ENCODE results near the gene CAMTA1. TPM values are rescaled to one million over a fixed set of nuclear protein-coding genes. Genes with fewer than 3 reads are reported as not detected.

The CAMTA1 gene
- total RNA-seq, 1 experiment from 2014 or later = 69.5 TPM

- CTCF ChIA-PET = no interaction called here
- Histone ChIP-seq H3K27me3 (ENCODE audit: insufficient read depth, low read length) (no peaks in the 10 kb centered on the region), H3K36me3 (ENCODE audit: control insufficient read depth in 1 of 2, insufficient read depth in 2 of 2, low read length in 2 of 2) (no peaks in the 10 kb centered on the region), H3K9ac (ENCODE audit: low read length) (no peak overlapping the region), H3K79me2 (ENCODE audit: insufficient read depth, low read length) (no peaks in the 10 kb centered on the region), H3K9me3 (ENCODE audit: control insufficient read depth in 1 of 2, insufficient read depth in 1 of 2, low read depth in 1 of 2, low read length in 2 of 2) (no peaks in the 10 kb centered on the region), H3K4me1 (ENCODE audit: control insufficient read depth in 1 of 2, insufficient read depth in 2 of 2, low read length in 2 of 2) (peaks cover 0 to under 1% of the 10 kb centered on the region in 2 experiments; a peak in 1 of 4 replicates), H3K4me3 (replicated peaks in 1 of 2; ENCODE audit: low read depth in 1 of 2, low read length in 2 of 2) (no peak overlapping the region), H3K4me2 (ENCODE audit: low read length) (no peak overlapping the region), H3K9me2 (ENCODE audit: insufficient read depth) (no peaks in the 10 kb centered on the region), H2AFZ (ENCODE audit: low read depth, low read length, poor library complexity, severe bottlenecking) (no peak overlapping the region), H3K27ac (ENCODE audit: low read depth, low read length) (no peak overlapping the region), H4K20me1 (ENCODE audit: insufficient read depth) (no peaks in the 10 kb centered on the region)
- TF ChIP-seq CTCF (IDR thresholded peaks at IDR 0.05 in 2 of 3, conservative IDR thresholded peaks at IDR 0.05 in 1 of 3; ENCODE audit: borderline replicate concordance in 1 of 3, insufficient read depth in 1 of 3, low read depth in 2 of 3, low read length in 2 of 3) = no peak
- TF ChIP-seq ATF3 (IDR thresholded peaks at IDR 0.05) = no peak
- no peak for TF ChIP-seq RAD21 (IDR thresholded peaks at IDR 0.05; ENCODE audit: low read depth)
- TF ChIP-seq ZNF274 (IDR thresholded peaks at IDR 0.05; ENCODE audit: low read depth, low read length) = no peak
- TF ChIP-seq FOSL1 (IDR thresholded peaks at IDR 0.05; ENCODE audit: low read depth) = no peak
- no peak for TF ChIP-seq EZH2 (IDR thresholded peaks at IDR 0.05)
- no peak for TF ChIP-seq ZBTB33 (IDR thresholded peaks at IDR 0.05; ENCODE audit: extremely low read depth, insufficient replicate concordance, low read length)
- no peak for TF ChIP-seq REST (IDR thresholded peaks at IDR 0.05; ENCODE audit: low read depth)
- TF ChIP-seq SIN3A (IDR thresholded peaks at IDR 0.05; ENCODE audit: low read depth) = no peak
- no peak for TF ChIP-seq JUND (IDR thresholded peaks at IDR 0.05)
- TF ChIP-seq ZFX (IDR thresholded peaks at IDR 0.05) = no peak
- no peak for TF ChIP-seq YY1 (IDR thresholded peaks at IDR 0.05; ENCODE audit: extremely low read depth, insufficient replicate concordance, low read depth, low read length)
- TF ChIP-seq TCF7L2 (IDR thresholded peaks at IDR 0.05; ENCODE audit: borderline replicate concordance, extremely low read depth, insufficient read depth, insufficient read length) = no peak
- no peak for TF ChIP-seq SP1 (IDR thresholded peaks at IDR 0.05; ENCODE audit: low read depth)
- RAD21 ChIA-PET (ENCODE audit: low non-redundant PET in 1 of 2, low total read pairs in 2 of 2, uncharacterized antibody in 2 of 2, unreplicated experiment in 2 of 2) = no interaction called here
- BruUV-seq (replicated peaks) = no TSS peak
- no peak for DNase-seq (ENCODE audit: low read depth, low spot score)
- ATAC-seq = no peak
- intact Hi-C loops (cut with micrococcal nuclease) = no loop called here
- POLR2A ChIA-PET = no interaction called here
Measured at GRCh38 chr1:7587773-7588456, 802.7 kb downstream of the CAMTA1 start.

Data from HCT116 (cell line).